DMS153 (cell line): ENCODE results near the gene HS6ST1.

Source experiments
- DNase-seq: peaks from one replicate; lab custom pipeline; 2025; lab: John Stamatoyannopoulos, UW

The HS6ST1 gene

DNA sequence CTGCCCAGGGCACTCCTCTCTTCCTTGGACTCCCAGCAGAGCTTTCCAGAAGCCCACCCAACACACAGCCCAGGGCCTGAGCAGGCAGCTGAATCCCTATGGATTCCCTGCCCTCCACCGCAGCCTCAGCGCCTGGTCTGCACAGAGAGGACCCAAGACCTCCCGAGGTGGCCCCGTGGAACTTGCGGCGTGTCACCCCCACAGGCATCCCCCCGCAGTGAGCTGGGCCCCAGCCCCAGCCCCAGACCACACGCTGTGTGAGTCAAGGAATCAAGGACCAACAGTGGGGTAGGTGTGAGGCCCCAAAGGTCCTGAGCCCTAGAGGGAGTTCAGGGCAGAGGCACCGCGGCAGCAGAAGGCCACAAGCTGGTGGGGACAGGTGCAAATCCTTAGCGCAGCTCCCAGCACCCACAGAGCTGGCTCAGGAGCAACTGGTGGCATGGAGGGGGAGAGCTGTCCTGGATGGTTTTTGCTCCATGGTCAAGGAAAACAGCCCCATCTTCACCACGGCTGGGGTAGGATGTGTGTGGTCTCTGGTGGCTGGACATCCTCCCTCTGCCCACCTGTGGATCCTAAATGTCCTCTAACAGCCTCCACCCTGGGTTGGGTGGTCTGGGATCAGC is 8.5 kb downstream of the HS6ST1 start:
- DNase-seq: no peak

DNA sequence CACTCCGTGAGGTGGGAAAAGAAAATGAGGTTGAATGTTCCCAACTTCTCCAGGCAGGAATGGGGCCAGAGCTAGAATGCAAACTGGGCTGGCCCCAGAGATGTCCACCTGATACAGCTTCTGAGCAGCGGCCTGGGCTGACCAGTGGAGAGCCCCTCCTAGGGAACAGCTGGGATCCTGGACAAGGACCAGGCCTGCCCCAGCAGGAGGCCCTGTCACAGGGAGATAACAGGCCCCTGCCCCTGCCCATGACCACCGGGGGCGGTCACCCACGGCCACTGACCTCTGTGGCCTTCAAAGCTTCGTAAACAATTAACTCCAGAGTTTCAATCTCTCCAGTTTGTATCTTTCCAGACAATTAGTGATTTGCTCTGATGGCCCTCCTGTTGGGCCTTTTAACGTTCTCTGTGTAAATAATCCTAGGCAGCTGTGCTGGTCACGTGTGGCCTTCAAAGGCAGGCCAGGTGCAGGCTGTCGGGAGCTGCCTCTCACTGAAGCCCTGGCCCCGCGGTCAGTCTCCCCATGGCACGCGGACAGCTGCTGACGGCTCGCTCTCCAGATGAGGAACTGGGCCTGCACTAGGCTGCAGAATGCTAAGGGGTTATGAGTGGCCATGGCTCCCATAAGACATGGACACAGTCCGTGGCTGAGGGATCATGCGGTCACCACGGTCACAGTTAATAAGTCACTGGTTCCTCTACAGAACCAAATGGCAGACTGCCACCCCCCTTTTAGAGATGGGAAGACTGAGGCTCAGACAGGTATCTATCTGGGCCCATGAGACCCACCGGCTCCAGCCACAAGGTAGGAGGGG is 9.2 kb downstream of the HS6ST1 start:
- DNase-seq: peak; percentile 90

GRCh38 chr2:128308889-128309279 is 9.8 kb downstream of the HS6ST1 start:
- DNase-seq: no peak

- no peak for DNase-seq
Measured at GRCh38 chr2:128308284-128308731, 10.4 kb downstream of the HS6ST1 start.

DNA sequence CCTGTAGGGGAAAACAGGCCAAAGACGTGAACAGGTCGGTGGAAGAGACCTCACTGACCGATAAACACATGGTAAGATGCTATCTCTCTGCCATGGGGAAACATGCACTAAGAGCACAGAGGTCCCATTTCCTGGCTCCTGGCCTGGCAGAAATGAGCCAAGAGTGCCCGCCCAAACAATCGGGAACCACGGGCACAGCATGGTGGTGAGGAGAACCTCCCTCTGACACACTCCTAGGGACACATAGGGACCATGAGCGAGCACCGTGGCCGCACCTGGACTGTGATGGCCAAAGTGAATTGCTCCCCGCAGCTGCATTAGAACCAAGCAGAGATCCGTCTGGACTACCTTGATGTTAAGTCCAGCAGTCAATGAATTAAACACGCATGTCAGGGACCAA is 11.1 kb downstream of the HS6ST1 start:
- no peak for DNase-seq

- no peak for DNase-seq
Measured at GRCh38 chr2:128306931-128307460, 11.7 kb downstream of the HS6ST1 start.

- DNase-seq: peak; percentile 81
Measured at GRCh38 chr2:128306081-128306930, 12.4 kb downstream of the HS6ST1 start.

DNA sequence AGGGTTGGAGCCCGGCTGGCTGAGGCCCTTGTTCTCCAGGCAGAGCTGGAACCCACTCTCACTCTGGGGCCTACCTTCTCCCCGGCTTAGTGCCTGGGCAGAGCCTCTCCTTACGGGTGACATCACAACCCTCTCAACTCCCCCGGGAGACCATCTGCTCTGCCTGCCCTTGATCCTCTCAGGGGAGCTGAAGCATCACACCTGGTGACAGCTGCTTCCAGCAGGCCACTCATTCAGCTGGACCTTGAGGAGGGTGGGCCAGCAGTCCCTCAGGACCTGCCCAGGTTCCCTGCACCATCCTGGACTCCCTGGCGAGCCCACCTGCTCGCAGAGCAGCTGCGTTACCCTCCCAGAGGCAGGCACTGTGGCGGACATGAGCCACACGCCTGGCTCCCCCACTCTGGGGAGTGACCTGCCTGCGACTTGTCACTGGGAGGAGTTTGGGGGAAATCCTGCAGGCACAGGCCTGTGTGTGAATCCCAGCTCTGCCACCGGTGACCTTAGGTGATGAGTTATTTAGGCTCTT is 13.1 kb downstream of the HS6ST1 start:
- DNase-seq: peak; percentile 78

DNA sequence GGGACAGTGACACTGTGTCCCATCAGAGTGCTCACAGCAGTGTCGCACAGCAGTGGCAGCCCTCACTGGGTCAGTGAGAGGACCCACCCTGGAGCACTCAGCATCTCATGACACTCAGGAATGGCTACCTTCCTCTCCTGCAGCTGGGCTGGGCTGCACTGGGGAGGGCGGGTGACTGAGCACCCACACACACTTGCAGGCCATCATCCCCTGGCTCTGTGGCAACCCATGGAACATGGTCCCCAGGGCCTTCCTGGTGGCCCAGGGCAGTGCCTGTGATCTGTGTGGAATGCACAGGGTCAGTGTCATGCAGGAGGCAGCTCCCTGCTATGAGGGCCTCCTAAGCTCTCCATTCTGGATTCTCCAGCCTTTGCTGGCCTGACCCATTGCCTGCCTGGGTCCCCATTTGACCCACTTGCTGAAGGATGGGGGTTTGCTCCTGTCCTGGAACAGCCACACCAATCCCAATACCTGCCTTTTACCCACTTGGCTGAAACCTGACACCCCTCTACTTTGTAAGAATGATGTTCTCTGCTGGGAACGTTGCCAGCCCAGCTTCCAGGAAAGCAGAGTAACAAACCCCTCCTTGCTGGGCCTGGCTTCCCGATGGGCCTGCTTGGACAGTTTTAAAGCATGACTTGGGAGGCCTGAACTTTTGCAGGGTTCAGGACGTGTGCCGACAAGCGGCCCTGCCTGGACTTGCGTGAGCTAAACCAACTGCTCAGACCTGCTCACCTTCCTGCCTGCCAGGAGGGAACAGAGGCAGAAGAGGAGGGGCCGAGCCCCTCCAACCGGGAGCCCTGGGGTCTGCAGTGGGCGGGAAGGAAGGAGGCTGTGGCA is 13.7 kb downstream of the HS6ST1 start:
- peak; percentile 88 for DNase-seq

DNA sequence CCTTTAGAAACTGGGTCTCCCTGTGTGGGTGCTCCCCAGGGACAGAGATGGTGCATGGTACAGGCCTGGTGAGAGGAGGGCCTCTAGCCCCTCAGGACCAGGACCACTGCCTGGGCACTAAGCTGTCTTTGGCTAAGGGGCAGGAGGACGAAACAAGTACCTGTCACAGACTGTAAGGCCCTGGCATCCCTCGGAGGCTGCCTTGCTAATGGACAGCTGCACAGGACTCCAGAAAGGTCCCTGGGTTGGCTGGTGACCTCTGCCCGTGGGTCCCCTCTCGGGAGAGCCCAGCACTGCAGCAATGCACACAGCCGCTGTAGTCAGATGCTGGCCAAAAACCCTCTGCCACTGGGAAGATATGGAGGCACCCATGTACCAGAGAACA is 14.3 kb downstream of the HS6ST1 start:
- no peak for DNase-seq

DNA sequence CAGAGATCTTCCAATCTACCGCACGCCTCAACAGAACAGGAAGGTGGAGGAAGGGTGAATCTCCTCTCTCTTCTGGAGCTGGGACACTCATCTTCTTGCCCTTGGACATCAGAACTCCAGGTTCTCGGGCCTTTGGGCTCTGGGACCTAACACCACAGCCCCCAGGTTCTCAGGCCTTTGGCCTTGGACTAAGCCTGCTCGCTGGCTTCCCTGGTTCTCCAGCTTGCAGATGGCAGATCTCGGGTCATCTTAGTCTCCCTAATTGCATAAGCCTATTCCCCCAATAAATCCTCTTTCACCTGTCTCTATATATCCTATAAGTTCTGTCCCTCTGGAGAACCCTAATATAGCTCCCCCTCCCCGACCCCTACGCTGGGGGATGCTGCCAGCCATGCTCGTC is 14.8 kb downstream of the HS6ST1 start:
- DNase-seq: no peak

GRCh38 chr2:128303095-128303791 is 15.4 kb downstream of the HS6ST1 start:
- DNase-seq: no peak

GRCh38 chr2:128302744-128303067 is 16.0 kb downstream of the HS6ST1 start:
- DNase-seq: no peak

DNA sequence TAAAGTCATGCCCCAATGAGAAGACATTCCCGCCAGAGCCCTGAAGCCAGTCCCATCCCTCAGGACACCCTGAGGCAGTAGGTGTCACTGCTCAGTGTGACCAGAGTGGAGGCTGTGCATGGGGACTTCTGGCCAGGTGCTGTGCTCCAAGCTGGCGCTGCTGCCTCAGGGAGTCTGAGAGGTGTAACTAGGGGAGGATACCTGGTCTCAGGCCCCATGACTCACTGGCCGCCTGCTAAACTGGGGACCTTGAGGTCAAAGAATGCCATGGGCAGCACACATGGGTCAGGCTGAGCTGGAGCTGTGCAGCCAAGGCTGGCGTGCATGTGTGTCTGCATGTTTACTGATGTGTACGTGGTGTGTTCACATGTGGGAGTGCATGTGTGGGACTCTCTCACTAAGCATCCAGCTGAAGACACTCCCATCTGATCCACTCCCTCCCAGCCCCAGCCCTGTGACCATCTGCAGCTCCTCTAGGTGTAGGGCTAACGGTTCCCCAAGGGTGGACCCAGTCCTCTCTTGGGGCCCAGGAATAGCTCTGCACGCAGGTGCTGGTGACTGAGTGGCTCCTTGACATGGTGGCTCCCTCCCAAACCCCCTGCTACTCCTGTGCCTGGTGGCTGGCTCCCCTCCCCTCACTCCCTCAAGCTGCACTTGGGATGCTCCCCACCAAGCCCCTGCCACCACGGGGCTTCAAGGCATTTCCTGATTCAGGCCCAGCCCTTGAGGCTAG is 16.5 kb downstream of the HS6ST1 start:
- DNase-seq: no peak

GRCh38 chr2:128301501-128301966 is 17.1 kb downstream of the HS6ST1 start:
- no peak for DNase-seq

- no peak for DNase-seq
Measured at GRCh38 chr2:128301021-128301420, 17.6 kb downstream of the HS6ST1 start.

DNA sequence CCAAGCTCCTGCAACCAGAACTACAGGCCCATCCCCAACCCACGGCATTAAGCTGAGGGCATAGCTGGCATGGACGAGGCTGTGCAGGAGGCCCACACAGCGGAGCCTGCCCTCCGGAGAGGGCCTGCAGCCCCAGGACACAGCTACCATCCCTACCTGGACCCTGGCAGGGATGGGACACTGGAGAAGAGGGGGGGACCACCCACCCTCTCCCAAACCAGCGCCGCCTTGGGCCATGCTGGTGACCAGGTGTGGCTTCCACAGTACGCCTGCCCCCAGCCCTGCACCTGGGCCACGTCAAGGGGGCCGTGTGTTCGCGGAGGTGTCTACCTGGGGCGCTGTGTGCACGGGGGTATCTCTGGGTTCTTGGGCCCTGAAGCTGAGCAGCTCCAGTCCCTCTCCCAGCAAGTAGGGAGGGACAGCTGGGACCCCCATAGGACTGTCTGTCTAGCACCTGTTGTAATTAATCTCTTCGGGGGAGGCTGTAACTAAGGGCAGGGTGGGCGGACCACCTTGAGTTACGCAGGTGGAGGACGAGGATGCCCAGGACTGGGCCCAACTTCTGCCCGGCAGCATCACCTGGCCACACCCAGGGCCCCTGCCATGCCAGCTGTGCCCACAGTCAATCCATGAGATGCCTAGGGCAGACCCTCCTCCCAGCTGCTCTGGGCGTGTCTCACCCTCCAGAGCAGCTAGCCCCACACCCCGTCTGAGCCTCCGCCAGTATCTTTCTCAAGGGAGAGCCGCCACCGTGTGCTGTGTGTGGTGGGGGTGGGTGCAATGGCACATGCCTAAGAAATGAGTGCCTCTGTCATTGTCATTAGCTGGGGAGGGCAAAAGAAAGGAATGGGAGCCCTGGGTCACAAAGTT is 18.3 kb downstream of the HS6ST1 start:
- DNase-seq: no peak

GRCh38 chr2:128299628-128300027 is 19.0 kb downstream of the HS6ST1 start:
- no peak for DNase-seq
